NK-92 (cell line): Measurements from ENCODE around the gene SLC16A5.
"Not testable (repeated sequence)": the region's sequence is repeated elsewhere in the genome, so short reads cannot be mapped to it uniquely, and the experiment has no call there.

Experiments
- DNase-seq: peaks from one replicate; lab custom pipeline; 2025; ENCODE audit not compliant: unreplicated experiment; lab: John Stamatoyannopoulos, UW

SLC16A5 gene

DNA sequence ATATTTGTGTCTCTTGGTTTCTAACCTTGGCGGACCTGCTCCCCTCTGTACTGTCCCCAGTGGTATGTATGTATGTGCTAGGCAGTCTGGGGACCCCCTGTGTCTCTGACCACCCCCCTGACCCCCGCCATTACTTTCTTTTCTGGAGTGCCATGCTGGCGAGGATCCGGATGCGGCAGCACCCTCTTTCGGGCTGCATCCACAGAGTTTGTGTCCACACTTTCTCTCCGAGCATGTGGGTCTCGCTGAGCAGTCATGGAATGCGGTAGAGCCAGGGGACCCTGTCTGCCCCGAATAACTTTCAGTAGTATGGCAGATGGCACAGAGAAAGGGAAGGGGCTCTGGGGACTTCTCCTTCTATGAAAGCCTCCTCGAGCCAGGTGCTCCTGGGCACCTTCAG lies 23.7 kb upstream of the SLC16A5 start:
- DNase-seq, result no peak

DNA sequence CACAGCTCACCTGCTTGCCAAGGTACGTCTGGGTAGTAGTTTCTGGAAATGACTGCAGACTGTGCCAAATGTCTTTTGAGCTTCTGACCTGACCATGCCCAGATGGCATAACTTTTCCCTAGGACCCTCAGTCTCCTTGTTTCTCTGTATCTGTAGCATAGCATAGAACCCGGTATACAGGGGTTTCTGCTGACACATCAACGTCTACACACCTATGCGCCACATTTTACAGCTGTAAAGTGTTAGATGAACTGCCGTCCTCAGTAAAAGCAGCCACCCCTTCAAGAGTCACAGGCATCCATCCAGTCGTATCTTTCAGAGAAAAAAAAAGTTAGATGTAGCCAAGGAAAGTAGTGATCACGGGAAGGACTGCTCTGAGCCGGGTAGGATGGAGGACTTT lies 23.3 kb upstream of the SLC16A5 start:
- no peak for DNase-seq

DNA sequence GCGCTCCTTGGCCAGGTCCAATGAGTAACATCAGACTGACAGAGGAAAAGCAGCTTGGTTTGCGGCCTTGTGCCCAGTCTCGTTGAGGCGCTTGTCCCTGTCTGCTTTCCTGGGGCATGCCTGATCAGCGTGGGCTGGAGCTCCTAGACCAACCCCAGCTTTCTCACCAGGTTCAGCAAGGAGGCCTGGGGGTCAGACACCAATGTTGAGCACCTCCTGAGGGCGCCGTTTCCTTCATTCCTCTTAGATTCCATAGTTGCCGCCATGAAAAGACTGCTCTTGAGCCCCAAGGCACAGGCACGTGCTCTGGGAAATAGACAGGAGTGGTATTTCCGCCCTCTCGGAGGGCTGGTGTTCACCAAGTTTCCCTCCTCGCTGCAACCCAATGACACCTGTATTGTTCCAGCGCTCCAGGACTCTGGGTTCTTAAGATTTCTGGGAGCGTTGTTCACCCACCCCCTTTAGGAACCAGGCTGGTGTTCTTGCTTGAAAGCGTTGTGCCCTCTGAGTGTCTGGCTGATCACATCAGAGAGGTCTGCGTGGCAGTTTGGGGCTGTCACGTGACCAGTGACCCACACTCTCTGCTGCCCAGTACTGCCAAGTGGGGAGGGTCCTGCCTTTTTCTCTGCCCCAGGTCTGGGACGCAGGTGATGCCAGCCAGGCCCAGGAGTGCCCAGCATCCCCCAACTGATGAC lies 22.7 kb upstream of the SLC16A5 start:
- no peak for DNase-seq

DNA sequence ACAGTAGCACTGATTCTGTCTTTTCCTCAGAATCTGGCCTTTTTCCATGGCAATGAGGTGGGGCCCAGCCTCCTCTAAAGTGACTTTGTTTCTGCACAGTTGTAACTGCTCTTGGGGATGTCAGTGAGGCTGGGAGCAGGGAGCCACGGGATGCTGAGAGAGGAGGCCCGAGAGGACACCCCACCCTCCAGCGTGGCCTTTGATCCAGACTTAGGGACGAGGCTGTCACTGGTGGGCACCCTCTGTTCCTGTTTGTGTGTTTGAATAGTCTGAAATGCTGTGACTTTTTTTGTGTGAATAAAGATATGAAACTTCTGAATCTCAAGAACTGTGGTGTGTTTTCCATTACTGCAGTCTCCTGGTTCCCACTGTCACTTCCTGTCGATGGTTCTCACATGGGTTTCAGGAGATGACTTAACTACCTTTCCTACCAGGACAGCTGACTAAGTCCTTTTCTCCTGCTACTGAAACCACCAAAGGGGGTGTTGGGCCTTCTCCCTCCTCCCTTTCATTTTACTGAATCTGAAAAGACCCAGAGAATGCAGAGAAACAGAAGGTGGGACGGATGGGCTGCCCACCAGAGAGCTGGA lies 22.1 kb upstream of the SLC16A5 start:
- DNase-seq, result no peak

DNA sequence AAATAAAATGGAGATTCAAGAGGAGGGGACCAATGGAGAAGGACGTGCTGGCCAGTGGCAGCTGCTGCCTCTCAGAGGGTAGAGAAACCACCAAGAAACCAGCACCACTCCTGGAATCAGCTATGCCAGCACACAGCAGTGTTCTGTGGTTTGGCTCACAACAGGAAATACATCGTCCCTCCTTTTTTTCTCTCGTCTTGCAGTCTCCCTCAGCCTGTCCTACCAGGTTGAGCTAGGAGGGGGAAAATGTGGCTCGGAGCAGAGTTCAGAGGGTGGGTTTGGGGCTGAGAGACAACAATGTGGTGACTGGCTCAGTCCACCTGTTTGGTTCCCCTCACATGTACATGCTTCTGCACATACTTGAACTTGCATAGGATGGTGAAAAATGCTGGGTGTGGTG lies 19.9 kb upstream of the SLC16A5 start:
- no peak for DNase-seq

DNA sequence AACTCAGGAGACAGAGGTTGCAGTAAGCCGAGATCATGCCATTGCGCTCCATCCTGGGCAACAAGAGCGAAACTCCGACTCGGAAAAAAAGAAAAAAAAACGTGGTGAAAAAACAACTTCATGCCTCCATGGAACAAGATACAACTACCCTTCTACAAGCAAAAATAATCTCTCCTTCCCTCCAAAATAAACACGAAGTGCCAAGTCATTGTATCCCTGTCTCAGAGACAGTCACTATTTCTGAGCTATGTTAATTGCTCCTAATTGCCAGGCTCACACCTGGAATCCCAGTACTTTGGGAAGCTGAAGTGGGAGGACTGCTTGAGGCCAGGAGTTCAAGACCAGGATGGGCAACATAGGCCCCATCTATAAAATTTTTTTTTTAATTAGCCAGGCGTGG lies 19.0 kb upstream of the SLC16A5 start:
- DNase-seq, result no peak

DNA sequence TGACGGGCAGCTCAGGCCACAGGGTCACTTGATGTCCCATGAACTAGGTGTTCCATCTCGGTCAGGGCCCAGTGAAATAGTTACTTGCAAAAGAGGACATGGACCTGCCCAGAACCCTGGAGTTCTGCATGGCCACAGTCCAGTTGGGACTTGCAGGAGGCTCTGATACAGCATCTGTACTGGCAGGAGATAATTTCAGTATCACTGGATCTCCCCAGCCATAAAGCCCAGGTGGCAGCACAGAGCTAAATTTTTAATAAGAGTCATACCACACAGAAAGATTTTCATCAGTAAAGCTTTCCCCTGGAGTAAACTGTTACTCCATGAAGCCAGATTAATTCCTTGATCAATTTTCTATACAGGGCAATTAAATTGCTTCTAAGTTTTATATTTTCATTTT lies 18.0 kb upstream of the SLC16A5 start:
- DNase-seq, result no peak

DNA sequence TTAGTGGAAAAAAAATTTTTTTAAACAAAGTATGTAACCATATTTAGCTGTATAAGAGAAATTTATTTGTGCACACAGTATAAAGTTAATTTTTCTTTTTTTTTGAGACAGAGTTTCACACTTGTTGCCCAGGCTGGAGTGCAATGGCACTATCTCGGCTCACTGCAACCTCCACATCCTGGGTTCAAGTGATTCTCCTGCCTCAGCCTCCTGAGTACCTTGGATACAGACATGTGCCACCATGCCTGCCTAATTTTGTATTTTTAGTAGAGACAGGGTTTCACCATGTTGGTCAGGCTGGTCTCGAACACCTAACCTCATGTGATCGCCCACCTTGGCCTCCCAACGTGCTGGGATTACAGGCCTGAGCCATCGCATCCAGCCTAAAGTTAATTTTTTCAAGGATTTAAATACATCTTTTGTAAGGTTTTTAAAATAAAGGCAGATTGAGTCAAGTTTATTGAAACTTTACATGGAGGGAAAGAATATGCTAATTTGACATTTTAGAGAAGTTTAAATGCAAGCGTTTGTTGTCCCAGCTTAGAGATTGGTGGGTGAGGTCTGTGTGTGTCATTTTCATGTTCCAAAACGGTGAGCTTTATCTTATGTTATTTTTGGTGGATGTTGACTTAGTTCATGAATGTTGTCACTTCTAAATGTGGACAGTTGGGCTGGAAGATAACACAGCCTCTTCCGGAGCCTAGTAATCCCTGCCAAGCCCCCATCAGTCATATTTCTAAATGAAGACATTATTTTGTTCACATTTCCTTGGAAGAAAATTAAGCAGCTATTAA lies 16.1 kb upstream of the SLC16A5 start:
- DNase-seq, result not testable (repeated sequence)

DNA sequence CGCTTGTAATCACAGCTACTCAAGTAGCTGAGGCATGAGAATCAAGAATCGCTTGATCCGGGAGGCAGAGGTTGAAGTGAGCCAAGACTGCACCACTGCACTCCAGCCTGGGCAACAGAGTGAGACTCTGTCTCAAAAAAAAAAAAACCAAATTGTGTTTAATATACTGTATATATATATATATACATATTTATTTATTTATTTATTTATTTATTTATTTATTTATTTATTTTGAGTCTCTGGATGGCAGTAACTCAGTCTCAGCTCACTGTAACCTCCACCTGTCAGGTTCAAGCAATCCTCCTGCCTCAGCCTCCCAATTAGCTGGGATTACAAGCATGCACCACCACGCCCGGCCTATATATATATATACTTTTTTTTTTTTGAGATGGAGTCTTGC lies 14.8 kb upstream of the SLC16A5 start:
- not testable (repeated sequence) for DNase-seq

DNA sequence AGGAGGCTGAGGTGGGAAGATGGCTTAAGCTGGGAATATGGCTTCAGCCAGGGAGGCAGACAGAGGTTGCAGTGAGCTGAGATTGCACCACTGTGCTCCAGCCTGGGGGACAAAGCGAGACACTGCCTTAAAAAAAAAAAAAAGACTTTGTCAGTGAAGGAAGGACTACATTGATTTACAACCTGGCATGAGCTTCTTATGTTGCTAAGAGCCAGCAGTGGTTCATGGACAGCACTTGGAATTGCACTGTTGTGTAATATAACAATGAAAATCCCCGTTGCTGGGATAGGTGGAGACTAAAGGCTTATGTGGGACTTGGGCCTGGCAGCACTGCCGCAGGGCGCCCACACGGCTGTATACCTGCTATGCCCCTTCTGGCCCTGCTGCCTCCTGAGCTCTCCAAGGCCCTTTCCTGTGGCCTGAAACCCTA lies 14.1 kb upstream of the SLC16A5 start:
- no peak for DNase-seq

DNA sequence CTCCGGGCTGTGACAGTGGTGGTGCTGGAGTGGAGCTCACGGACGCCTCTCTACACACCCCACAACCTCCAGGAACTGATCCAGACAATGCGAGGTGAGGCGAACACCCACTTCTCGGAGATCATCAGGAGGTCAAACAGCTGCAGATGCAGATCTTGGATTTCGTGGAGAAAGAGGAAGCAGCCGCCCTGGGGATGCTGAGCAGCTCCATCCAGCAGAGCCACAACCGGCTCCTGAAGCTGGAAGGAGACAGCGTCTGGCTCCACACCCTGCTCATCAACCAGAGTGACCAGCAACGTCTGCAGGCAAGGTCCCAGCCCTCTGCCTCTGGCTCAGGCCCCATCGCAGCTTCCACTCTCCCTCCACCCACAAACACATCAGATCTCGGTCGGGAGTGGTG lies 13.2 kb upstream of the SLC16A5 start:
- no peak for DNase-seq

DNA sequence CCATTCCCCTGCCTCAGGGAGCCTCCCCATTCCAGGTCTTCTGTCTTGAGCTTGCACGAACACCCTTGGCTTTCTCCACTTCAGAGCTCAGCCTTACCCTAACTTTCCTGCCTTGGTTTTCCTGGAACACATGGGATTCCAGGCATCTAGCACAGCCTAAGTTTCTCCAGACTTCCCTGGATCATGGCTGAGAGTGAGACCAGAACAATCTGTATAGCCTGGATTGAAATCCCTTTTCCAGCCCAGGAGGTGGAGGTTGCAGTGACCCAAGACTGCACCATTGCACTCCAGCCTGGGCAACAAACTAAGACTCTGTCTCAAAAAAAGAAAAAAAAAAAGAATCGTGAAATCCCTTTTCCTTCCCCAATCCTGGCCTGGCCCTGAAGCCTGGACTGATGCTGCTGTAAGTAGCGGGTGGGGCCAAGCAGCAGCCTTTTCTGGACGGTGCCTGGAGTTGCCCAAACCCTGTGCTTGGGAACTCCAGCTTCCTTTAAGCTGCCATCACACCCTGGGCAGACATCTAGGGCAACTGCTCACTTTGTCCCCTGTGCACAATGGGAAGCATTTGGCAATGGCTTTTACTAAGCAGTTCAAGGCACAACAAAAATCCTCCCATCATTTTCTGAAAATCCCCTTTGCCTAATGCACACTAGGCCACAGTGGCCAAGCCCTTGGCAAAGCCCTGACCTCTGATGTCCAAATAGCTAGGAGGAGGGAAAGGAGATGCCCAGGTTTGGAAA lies 12.0 kb upstream of the SLC16A5 start:
- DNase-seq, result no peak

DNA sequence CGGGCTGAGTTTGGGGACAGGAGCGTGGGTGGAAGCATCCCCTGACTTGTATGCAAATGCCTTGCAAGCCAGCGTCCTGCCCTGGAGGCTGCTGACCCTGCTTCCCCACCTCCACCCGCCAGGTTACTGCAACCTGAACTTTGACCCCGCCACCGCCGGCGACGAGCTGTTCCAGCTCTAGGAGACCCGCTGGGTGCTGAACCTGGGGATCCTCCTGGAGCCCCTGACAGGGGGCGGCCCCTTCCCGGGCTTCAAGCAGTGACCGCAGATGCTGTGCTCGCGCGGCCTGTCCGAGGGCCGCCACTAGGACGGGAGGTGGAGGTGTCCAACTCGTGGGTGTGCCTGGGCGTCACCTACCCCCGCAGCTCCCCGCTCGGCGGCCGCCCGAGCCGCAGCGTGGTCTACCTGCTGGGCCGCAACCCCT lies 10.7 kb upstream of the SLC16A5 start:
- no peak for DNase-seq

DNA sequence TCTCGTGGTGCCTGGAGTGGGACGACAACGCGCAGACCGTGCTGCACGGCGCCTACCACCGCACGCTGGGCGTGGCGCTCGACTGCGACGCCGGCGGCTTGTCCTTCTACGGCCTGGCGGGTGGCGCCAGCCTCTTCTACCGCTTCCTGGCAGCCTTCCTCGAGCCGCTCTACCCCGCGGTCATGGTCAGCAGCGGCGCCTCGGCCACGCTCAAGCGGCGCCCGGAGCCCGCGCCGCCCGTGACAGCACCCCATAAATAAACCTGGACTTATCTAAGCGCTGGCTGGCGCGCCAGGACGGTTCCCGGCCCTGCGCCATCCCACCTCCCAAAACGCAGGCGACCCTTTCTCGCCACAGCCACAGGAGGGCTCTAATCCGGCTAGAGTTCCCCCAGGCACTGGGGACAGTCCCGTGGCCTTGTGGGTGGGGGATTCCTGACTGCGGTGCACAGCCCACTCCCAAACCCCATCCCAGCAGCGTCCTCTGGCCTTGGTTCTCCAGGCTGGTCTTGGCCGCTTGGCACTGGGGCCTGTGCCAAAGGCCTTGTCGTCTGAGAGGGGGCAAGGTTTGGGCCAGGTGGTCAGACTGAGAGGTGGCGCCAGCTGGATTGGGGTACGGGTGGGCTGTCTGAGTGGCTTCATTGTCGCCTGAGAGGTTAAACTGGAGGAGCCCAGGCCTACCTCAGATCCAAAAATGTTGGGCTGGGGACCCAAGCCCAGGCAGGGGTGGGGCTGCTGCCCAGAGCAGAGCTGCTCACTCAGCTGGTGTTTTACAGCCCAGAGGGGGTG lies 10.1 kb upstream of the SLC16A5 start:
- no peak for DNase-seq

DNA sequence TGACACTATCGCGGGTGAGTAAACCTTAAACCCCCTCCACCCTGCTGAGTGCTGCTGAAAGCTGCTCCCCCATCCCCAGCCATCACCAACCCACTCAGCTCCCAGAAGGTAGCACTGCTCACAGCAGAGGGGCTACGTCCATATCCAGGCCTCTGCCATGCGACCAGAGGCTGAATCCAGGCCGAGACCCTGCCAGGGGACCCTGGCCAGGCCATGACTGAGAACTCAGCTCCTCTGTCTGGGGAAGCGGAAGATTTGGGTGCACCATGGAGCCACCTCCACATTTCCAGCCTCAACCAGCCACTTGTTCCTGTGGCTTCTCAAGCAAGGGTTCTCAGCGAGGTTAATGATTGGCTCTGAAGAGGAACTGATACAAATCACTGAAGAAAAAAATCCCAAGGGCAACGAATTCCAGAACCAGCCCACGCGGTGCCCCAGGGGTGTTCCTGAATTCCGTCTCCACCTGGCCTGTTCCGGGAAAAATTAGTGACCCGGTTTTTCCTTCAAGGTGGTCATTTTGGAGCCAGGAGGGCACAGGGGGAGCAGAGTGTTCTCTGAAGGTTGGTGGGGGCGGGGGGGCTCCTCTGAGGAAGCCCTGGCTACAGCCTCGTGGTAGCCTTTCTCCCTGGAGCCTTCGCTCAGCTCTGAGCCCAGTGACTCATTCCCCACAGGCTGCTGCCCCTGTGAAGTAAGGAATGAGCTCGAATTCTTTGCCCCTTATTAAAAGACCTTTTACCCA lies 9.3 kb upstream of the SLC16A5 start:
- no peak for DNase-seq

DNA sequence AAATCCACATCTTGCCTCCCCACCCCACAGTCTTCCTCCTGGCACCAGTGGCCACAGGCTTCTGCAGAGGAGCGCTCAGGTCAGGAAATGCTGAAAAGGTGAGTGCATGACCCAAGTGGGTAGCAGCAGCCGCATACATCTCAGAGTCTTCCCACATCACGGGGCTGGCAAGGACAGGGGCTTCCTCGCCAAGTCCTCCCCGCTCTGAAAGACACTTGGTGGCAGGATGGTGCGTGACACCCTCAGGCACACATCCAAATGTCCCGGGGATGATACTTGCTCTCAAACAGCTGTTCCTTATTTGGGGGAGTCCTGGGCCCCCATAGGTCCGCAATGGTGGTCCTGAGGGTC lies 8.8 kb upstream of the SLC16A5 start:
- no peak for DNase-seq

DNA sequence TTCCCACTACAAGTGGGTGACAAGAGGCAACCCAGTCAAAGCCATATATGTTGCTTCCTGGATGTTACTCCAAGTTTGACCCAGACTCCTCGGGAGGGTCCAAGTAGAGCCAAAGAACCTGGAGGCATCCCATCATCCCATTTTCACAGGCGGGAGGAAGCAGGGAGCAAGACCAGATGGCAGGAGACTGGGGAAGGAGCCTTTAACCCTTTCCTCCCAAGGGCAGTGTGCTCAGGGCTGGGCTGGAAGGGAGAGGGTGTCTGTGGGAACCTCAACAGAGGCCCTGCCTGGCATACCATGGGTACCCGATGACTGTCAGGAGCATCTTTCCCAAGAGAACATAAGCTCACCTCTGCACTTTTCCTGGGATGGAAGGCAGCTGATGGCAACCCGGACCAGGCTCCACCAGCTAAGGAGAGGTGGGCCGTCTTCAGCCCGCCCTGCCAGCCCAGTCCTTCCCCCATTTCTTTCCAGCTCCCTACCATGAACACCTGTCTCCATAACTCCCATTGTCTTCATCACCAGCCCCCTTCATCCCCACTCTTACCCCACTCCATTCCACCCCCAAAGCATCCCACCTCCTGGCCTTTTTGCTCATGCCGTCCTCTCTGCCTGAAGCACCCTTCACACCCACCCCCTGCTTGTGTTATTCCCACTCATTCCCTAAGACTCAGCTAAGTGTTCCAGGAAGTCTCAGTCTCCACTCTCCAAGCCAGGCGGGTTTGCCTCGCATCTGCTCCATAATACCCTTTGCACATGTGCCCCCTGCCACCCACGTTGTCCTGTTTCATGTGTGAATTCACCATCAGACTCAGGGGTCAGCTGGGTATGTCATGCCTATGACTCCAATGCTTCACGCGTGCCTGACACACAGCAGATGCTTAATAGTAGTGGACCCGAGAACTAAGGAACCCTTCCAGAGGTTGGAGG lies 5.9 kb upstream of the SLC16A5 start:
- no peak for DNase-seq

DNA sequence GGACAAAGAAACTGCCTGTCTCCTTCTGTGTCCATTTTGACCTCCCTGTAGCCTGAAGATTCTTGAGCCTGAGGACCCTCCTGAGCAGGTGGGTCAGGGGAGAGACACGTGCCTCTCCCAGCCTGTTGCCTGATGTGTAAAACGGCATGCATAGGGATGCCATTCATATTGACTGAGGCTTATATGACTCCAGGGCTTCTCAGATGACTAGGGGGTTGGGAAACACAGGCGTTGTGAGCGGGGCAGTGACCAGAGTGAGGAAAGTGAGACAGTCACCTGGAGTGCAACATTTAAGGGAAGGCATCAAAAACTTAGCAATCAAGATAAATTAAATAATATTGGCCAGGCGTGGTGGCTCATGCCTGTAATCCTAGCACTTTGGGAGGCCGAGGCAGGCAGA lies 5.1 kb upstream of the SLC16A5 start:
- no peak for DNase-seq

DNA sequence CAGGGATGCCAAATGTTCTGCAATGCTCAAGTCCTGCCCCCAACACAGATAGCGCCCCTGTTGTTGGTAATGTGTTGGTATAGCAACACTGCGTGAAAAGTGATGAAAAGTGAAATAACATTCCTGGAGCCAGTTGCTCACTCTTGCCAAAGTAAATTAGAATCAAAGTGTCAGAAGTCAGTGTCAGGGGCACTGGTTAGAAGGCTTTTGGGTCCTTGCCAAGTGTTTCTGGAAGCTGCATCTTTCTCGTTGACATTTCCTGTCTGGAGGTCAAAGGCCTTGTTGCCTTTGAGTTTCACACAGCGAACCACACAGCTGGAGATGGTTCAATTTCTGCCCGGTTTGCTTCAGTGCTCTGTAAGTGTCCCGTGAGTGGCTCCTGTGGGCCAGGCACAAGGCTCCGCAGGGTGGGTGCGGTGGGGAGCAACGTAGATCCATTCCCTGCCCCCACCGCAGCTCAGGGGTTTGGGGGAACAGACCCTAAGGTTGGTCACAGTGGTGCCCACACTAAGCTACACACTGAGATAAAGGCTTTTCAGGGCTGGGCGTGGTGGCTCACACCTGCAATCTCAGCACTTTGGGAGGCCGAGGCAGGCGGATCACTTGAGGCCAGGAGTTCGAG lies 3.6 kb upstream of the SLC16A5 start:
- DNase-seq, result no peak
